IMR-90 (cell line): ENCODE results near the gene ADCY1.

ENCODE experiments used
- CEBPB ChIP-seq: IDR thresholded peaks from 2 replicates; pipeline ENCODE4 v1.6.1; 2012; ENCODE audit warnings: low read depth, low read length, improper control_type of control experiment
- POLR2A ChIP-seq: IDR thresholded peaks from 2 replicates; pipeline ENCODE4 v1.6.1; 2012; ENCODE audit warnings: mild to moderate bottlenecking, low read depth, low read length
- RAD21 ChIP-seq: IDR thresholded peaks from 2 replicates; pipeline ENCODE4 v1.6.1; 2012; ENCODE audit warnings: low read length, improper control_type of control experiment

- TF ChIP-seq CEBPB = no peak
- TF ChIP-seq POLR2A = no peak
- no peak for TF ChIP-seq RAD21
Measured at GRCh38 chr7:45606931-45607330, 32.8 kb downstream of the ADCY1 start.
